ENCODE data around the gene CALML5.

Gene CALML5

GRCh38 chr10:5532618-5533097 lies 33.3 kb upstream of the CALML5 start:
- no peak for DNase-seq

- DNase-seq = no peak
These were observed 32.9 kb upstream of the CALML5 start for GRCh38 chr10:5532307-5532605.

- no peak for DNase-seq
These were observed 32.4 kb upstream of the CALML5 start for GRCh38 chr10:5531558-5532306.

- DNase-seq = no peak
These were observed 31.6 kb upstream of the CALML5 start for GRCh38 chr10:5530846-5531557.

- no peak for DNase-seq
These were observed 31.0 kb upstream of the CALML5 start for GRCh38 chr10:5530412-5530806.

GRCh38 chr10:5529702-5530411 lies 30.5 kb upstream of the CALML5 start:
- DNase-seq = no peak

- DNase-seq = no peak
These were observed 29.8 kb upstream of the CALML5 start for GRCh38 chr10:5528989-5529701.

GRCh38 chr10:5527332-5528200 lies 28.2 kb upstream of the CALML5 start:
- no peak for DNase-seq

GRCh38 chr10:5526691-5527331 lies 27.4 kb upstream of the CALML5 start:
- DNase-seq = no peak

- no peak for DNase-seq
These were observed 26.4 kb upstream of the CALML5 start for GRCh38 chr10:5525561-5526341.

GRCh38 chr10:5524641-5525560 lies 25.5 kb upstream of the CALML5 start, which contains the start of gene CALML3:
Gene CALML3, plus strand, starts transcription at chr10:5524961. Its CDS starts 125 bp downstream, at chr10:5525086.
- no peak for DNase-seq

- DNase-seq = no peak
These were observed 24.6 kb upstream of the CALML5 start for GRCh38 chr10:5523796-5524574.

- no peak for DNase-seq
These were observed 23.7 kb upstream of the CALML5 start for GRCh38 chr10:5522913-5523560.

GRCh38 chr10:5519054-5519453 lies 19.7 kb upstream of the CALML5 start:
- no peak for DNase-seq

GRCh38 chr10:5518143-5518542 lies 18.8 kb upstream of the CALML5 start:
- DNase-seq = no peak

GRCh38 chr10:5517546-5517945 lies 18.2 kb upstream of the CALML5 start:
- no peak for DNase-seq

GRCh38 chr10:5515948-5516761 lies 16.8 kb upstream of the CALML5 start:
- no peak for DNase-seq

Data from CD4-positive, alpha-beta T cell treated with Interleukin-15 for 1 hour (primary cell).